ENCODE measurements around the gene CCDC112. TPM values are rescaled to one million over a fixed set of nuclear protein-coding genes. Genes with fewer than 3 reads are reported as not detected.
"Not testable (repeated sequence)": the region's sequence is repeated elsewhere in the genome, so short reads cannot be mapped to it uniquely, and the experiment has no call there.

CCDC112 gene
- total and polyA plus RNA-seq, 2 of the 4 experiments (the other 2 are of a cell fraction) = 2.0 to 2.3 TPM

DNA sequence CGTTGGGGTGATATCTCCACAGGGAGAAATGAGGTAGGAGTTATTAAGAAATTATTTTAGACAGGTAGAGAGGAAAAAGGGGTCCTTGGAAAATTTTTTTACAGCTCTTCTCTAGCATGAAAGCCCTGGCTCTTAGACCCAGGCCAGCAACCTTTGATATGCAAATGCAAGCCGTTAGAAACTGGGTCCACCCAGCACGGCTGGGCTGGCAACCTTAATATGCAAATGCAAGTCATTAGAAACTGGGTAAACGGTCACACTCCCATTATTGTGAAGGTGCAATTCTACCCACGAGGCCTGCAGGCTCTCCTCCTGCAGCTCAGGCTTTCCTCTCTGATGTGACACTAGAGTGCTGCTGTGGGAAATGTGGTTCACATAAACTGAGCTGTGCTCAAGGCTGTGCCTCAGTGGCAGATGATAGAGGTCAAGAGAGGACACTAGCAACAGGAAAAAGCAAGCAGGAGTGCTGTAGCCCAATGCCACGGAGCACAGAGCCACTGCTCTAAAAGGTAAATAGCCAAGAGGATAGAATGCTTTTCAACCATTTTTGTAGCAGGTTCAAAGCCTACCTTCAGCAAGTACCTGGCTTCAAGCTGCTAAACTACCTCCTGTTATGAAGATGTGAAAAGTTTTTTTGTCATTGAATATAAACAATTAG lies 32.3 kb upstream of the CCDC112 start:
- dilution Hi-C loops (cut with HindIII; ENCODE audit: low sequenced_read_pairs, unreplicated experiment); POLR2A ChIA-PET (ENCODE audit: unreplicated experiment): not testable (repeated sequence)

More for the DNA sequence above, 32.3 kb upstream of the CCDC112 start:
- H3K18ac ChIP-seq (ENCODE audit: low read depth, low read length); H2AK5ac ChIP-seq (ENCODE audit: low read depth, low read length); H2BK120ac ChIP-seq (ENCODE audit: low read depth, low read length); H4K91ac ChIP-seq (ENCODE audit: insufficient read depth, low read depth, low read length); H3K9me1 ChIP-seq (ENCODE audit: insufficient read depth, low read length); H3K14ac ChIP-seq (replicated peaks; ENCODE audit: low read depth, low read length); H3K27ac ChIP-seq (ENCODE audit: insufficient read depth, low read length); H2BK15ac ChIP-seq (ENCODE audit: low read depth, low read length); DNase-seq; in situ Hi-C loops (cut with MboI; ENCODE audit: low sequenced_read_pairs); H3K4ac ChIP-seq (ENCODE audit: low read depth, low read length); H3K79me1 ChIP-seq (ENCODE audit: low read depth in 1 of 2, low read length in 2 of 2); H4K20me1 ChIP-seq (ENCODE audit: insufficient read depth, low read length); H2AFZ ChIP-seq (replicated peaks; ENCODE audit: low read length, poor library complexity); H3K4me3 ChIP-seq (ENCODE audit: insufficient read depth, low read depth, low read length); ATAC-seq (ENCODE audit: low read depth); H3K36me3 ChIP-seq (ENCODE audit: control insufficient read depth, insufficient read depth, low read length); H3K4me1 ChIP-seq (ENCODE audit: control insufficient read depth, insufficient read depth, low read length); BruUV-seq (replicated peaks); H2BK5ac ChIP-seq (ENCODE audit: low read depth, low read length, poor library complexity, severe bottlenecking); H3K27me3 ChIP-seq (ENCODE audit: control insufficient read depth, insufficient read depth, low read length); CTCF ChIA-PET; H2AK9ac ChIP-seq (replicated peaks; ENCODE audit: low read depth, low read length, poor library complexity); H4K5ac ChIP-seq (ENCODE audit: low read depth, low read length); H3K56ac ChIP-seq (ENCODE audit: extremely low read depth, insufficient read depth, low read length); H3K23ac ChIP-seq (ENCODE audit: low read depth, low read length); H4K8ac ChIP-seq (ENCODE audit: low read depth in 2 of 2, low read length in 2 of 2); intact Hi-C loops (cut with micrococcal nuclease); H2BK20ac ChIP-seq (ENCODE audit: low read depth, low read length); H3K9me3 ChIP-seq (ENCODE audit: control insufficient read depth, insufficient read depth, low read length); H3K9ac ChIP-seq (ENCODE audit: low read depth, low read length); H3K4me2 ChIP-seq (ENCODE audit: low read depth, low read length): not testable (repeated sequence)
- 20% methylated on average over 1 of the region's 6 CpGs; no CpG with 5 or more reads in 1 of the 2 experiments for WGBS, 2 experiments (ENCODE audit: extremely low coverage in 2 of 2, insufficient read length in 1 of 2)

Measured in IMR-90 (cell line).